HG03442 (cell line): ENCODE results near the gene RBMS2.
"Not testable (repeated sequence)": the region's sequence is repeated elsewhere in the genome, so short reads cannot be mapped to it uniquely, and the experiment has no call there.

Source experiments
- ATAC-seq: cut with Tn5 transposase; IDR thresholded peaks from one replicate; pipeline ENCODE4 v1.9.1; 2021; ENCODE audit warnings: mild to moderate bottlenecking, moderate library complexity; ENCODE audit not compliant: unreplicated experiment

RBMS2 gene

DNA sequence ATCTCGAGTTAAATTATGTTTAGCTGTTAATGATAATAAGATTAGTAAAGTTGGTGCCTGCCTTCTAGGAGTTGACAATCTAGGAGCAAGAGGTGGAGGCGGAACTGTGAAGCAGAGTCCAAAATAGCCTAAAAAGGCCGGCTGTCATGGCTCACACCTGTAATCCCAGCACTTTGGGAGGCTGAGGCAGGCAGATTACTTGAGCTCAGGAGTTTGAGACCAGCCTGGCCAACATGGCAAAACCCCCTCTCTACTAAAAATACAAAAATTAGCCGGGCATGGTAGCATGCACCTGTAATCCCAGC is 7.7 kb upstream of the RBMS2 start:
- ATAC-seq: not testable (repeated sequence)

DNA sequence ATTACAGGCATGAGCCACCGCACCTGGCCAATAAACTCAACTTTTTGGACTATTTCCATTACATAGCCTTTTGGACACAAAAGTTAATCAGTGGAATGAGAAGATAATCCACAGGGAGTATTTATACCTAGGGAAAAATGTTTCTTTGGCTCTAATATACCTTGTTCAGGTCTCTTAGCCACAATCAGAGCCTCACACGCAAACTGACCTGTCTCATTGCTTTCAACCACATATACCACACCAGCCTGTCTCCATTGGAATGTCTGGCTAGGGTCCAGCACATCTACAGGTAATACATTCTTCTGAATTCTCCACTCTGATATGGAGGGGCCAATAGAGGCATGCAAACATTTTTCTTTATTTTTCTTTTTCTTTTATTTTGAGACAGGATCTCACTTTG is 3.8 kb upstream of the RBMS2 start:
- no peak for ATAC-seq

DNA sequence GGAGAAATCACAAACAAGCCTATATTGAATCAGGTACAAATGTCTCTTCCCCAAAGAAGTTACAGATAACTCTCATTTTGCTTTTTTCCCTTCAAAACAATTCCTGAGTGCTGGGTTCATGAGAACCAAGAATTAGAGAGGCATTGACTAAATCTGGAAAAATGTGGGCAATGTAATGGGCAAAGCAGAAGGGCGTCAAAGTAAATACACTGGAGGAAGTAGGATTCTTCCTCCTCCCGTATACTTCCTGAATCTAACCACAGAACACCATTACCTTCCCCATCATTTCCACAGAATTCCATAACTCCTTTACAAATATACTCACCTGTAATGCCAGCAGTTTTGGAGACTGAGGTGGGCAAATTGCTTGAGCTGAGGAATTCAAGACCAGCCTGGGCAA is 3.0 kb upstream of the RBMS2 start:
- no peak for ATAC-seq

DNA sequence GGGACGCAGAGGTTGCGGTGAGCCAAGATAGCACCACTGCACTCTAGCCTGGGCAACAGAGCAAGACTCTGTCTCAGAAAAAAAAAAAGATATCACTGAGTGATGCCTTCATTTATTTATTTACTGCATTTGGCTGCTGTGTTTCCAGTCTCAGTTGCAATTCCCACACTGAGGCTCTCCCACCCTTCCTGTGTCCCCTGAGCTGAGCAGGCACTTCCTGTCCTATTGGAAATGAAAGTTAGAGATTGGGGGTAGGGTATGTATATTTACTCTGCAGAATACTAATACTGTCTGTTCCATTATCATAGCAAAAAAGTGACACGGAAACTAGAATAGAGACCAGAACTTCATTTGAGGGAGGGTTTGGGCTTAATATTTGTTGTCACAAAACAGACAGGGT is 1.6 kb upstream of the RBMS2 start:
- no peak for ATAC-seq

DNA sequence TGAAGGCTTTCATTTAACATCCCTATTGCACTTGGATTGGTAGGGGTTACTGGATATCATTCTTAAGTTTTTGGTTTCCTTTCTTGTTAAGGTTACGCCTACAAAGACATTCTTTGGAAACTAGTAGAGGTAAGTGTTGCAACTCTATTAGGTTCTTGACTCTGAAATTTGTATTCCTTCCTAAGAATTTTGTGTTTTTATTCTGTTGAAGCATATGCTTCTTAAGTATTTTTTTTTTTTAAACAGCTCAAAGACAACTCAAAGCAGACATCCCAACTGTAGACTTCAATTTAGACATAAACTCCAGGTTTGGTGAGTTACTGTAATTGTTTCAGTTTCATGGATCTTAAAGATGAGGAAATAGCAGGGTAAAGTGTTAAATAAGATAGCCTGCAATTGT is 1.1 kb upstream of the RBMS2 start:
- ATAC-seq: no peak

DNA sequence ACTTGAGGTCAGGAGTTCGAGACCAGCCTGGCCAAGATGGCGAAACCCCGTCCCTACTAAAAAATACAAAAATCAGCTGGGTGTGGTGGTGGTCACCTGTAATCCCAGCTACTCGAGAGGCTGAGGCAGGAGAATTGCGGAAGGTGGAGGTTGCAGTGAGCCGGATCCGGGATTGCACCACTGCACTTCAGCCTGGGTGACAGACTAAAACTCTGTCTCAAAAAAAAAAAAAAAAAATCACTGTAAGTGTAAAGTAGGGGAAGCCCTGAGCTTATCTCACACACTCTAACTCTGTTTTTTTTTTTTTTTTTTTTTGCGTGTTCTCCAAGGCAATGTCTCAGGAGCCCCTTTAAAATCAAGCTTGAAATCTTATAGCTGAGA is 421 bp upstream of the RBMS2 start:
- ATAC-seq: no peak

DNA sequence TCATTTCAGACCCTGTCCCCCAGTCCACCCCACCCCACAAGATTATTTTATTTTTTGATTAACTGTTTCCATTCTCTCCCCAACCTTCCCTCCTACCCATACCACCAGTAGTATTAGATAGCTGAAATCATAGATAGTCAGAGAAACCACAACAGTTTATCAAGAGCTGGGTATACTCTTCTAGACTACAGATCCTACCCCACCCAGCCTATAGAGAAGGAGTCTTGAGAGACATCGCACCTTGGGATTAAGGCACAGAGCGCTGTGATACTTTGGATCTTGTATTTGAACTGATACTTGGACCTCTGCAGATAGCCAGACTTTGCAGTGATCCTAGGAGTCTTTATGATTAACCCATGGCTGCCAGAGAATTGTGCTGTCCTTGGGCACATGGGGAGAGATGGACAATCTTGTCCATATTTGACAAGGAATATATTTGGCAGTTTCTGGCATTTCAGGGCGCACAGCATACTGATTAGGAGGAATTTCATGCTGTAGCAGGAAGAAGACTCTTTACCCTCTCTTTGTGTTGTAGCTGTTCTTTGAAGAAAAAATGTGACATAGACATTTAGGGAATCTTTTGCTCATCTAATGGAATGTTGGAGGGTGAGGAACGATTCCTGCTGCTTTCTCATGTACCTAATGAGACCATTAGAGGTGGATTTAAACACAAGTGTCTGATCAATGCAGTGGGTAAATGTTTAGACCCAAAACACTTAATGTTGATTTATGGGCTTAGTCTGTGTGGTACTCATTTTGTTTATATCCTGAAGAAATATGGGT is 982 bp downstream of the RBMS2 start:
- ATAC-seq: no peak

DNA sequence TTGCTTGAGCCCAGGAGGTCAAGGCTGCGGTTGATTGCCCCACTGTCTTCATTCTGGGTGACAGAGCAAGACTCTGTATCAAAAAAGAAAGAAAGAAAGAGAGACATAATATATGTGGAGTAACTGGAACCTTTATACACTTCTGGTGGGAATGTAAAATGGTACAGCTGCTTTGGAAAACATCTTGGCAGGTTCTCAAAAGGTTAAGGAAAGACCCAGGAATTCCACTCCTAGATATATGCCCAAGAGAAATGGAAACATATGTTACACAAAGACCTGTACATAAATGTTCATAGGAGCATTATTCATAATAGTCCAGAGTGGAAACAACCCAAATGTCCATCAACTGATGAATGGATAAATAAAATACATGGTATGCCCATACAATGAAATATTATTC is 7.2 kb downstream of the RBMS2 start:
- no peak for ATAC-seq

DNA sequence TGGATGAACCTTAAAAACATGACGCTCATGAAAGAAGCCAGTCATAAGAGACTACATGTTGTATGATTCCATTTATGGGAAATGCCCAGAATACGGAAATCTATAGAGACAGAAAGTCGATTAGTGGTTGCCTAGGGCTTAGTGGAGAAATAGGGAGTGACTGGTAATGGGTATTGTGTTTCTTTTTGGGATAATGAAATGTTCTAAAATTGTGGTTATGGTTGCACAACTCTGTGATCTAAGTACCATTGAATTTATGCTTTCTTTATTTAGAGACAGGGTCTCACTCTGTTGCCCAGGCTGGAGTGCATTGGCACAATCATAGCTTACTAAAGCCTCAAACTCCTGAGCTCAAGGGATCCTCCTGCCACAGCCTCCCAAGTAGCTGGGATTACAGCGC is 8.0 kb downstream of the RBMS2 start:
- no peak for ATAC-seq

DNA sequence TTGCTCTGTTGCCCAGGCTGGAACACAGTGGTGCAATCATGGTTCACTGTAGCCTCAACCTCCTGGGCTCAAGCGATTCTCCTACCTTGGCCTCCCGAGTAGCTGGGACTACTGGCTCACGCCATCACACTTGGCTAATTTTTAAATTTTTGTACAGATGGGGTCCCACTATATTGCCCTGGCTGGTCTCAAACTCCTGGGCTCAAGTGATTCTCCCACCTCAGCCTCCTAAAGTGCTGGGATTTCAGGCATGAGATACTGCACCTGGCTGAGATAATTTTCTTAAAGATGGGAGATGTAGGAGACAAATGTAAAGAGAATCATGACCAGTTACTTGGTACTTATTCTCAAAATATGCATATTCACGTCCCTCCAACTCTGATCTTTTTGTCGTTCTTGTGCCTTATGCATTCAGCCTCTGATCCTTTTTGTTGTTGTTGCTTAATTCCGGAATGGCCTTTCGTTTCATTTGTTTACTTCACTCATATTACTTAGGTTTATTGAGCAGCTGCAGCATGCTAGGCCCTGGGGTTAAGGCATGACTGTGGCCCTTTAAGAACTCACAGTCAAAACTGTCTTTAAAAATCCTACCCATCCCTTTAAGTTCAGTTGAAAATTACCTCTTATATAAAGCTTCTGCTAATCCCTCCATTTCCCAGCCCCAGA is 8.9 kb downstream of the RBMS2 start:
- ATAC-seq: no peak

DNA sequence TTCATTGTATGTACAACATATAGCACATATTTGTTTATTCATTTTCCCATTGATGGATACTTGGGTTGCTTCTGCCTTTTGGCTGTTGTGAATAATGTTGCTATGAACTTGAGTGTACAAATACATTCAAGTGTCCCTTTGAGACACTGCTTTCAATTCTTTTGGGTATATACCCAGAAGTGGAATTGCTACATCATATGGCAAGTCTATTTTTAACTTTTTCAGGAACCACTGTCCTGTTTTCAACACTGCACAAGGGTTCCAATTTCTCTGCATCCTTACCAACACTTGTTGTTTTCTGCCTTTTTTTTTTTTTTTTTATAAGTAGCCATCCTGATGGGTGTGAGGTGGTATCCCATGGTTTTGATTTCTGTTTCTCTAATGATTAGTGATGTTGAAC is 15.9 kb downstream of the RBMS2 start:
- ATAC-seq: no peak

DNA sequence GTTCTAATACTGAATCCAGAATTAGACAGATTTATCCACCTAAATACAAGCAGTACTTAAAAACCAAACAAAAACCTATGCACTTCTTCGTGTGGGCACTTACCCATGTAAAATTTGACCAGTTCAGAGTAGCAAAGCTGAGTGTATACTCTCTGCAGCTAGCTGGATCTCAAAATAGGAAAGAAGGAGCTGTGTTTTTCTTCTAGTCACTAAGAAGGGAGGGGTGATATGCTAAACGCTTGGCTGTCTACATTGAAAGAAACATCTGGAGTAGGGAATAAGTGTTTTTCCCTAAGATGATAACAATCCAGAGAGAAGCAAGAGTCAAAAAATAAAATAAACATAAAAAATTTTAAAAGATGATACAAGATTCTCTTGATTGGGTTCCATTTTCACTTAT is 20.0 kb downstream of the RBMS2 start:
- no peak for ATAC-seq

DNA sequence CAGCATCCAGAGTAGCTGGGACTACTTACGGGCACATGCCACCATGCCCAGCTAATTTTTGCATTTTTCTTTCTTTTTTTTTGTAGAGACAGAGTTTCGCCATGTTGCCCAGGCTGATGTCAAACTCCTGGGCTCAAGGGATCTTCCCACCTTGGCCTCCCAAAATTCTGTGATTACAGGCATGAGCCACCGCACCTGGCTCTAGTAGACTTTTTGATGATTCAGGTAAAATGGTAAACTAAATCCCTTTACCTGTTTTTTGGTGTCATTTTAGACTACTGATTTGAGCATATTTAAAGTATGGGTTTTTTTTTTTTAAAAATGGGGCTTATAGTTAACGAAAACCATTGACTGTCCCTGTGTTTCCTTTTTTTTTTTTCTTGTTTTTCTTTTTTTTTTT is 20.5 kb downstream of the RBMS2 start:
- no peak for ATAC-seq

DNA sequence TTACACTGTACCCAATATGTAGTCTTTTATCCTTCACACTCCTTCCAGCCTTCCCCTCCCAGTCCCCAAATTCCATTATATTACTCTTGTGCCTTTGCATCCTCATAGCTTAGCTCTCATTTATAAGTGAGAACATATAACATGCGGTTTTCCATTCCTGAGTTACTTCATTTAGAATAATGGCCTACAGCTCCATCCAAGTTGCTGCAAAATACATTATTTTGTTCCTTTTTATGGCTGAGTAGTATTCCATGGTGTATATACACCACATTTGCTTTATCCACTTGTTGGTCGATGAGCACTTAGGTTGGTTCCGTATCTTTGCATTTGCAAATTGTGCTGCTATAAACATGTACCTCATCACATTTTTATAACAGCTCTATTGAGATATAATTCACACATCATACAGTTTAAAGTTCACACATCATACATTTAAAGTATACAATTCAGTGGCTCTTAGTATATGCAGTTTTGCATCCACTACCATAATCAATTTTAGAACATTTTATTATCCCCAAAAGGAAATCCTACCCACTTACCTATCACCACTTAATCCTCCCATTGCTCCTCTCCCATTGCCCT is 23.5 kb downstream of the RBMS2 start:
- no peak for ATAC-seq

DNA sequence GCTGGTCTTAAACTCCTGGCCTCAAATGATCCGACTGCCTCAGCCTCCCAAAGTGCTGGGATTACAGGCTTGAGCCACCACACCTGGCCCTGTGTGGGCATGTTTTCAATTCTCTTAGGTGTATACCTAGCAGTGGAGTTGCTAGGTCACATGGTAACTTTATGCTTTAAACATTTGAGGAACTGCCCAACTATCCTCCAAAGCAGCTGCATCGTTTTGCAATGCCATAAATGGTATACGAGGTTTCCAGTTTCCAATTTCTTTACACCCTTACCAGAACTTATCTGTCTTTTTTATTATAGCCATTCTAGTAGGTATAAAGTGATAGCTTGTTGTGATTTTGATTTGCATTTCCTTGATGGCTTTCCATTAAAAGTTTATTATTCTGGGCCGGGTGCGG is 25.1 kb downstream of the RBMS2 start:
- ATAC-seq: no peak

DNA sequence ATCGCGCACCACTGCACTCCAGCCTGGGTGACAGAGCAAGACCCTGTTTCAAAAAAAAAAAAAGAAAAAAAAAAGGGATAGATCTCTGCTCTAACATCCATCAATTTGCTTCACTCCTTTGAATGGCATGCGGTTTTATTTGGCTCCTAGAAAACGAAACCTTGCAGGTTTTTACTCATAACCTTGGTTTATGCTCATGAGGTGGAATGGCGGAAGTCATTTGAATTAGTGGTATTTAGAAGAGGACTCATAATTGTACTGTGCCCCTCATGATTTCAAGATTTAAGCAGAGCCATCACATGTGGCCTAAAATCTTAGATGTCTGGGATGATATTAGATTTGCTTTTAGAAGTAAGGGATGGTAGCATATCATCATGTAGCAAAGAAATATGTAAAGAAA is 29.4 kb downstream of the RBMS2 start:
- ATAC-seq: no peak

DNA sequence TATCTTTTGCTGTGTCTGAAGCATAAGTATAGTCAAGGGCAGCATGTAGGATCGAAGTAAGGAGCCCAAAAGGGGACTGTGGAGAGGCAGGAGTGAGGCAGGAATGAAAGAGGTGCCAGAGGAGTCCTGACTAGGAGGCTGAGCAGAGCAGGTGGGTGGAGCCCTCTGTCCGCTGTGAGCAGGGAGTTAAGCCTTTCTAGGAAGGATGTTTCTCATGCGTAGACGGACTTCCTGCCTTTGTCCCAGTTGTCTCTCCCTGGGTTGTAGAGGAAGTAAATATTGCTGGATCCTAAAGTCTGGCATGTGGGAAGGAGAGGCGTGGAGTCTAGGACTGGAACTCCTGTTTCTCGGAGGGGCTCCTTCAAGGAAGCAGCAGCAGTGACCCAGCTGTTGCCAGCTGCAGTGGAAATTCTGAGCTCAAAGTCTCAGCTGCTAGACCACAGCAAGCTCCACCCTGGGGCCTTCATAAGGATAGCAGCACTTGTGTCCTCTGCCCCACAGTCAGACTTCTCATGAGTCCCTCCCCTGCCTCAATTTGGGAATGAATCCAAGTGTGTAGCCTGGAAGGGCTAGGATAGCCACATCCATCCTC is 44.0 kb downstream of the RBMS2 start:
- no peak for ATAC-seq

DNA sequence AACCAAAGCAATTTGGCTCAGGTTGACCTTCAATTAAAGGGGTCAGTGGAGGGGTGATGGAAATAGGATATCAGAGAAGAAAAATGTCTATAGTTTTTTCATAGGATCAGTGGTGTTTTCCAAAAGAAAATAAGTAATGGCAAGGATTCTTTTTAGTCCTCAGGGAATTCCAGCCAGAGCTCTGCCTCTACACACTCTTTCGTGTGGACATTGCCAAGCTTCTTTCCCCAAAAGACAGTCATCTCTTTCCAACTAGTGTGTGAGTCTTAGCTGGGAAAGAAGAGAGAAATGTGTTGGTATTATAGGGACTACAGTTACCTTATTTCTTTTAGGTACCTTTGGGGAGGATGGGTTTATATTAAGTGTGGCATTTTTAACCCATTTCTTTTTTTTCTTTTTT is 46.5 kb downstream of the RBMS2 start:
- no peak for ATAC-seq

DNA sequence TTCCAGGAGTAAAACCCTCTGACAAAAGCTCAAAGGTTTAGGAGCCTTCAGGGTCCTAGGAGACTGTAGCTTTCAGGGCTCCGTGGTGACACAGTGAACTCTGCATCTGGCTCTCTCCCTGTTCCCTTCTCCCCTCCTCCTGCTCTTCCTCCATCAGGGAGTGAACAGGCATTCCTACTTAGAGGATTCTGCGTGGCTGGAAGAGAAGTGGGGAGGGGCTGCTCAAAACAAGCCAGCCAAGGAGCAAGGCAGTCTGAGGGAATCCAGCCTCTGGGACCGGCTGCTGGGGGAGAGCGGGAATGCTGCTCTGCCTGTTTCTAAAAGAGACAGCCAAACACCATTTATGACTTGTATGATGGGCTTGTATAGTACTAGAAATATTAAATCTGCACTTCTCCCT is 49.5 kb downstream of the RBMS2 start:
- no peak for ATAC-seq

DNA sequence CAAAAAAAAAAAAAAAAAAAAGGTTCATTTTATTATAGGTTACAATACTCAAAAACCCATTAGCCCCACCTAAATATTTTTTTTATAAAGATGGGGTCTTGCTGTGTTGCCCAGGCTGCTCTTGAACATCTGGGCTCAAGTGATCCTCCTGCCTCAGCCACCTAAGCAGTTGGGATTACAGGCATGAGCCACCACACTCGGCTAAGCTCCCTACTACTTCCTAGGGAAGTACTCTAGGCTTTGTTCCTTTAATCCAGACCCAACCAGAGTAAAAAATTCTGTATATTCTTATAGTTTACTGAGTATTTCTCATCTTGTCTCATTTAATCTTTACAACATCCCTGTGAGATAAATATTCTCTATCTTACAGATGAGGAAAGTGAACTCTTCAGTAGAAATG is 50.7 kb downstream of the RBMS2 start:
- no peak for ATAC-seq

DNA sequence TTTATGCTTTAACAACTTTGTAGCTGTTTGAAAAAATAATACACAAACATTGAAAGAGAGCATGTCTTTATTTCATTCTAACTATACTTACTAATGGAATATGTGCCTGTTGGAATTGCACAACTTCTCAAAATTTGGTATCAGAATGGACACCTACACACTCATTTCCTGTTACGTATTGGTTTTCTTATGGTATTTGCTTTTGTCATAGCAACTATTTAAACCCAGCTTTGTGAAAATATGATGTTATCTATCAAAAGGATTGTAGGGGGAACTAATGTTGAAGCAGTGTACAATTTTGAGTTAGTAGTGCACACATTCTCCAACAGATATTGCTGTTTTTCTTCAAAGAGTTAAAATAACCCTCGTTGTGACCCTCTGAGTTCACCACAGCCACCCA is 52.6 kb downstream of the RBMS2 start:
- no peak for ATAC-seq

DNA sequence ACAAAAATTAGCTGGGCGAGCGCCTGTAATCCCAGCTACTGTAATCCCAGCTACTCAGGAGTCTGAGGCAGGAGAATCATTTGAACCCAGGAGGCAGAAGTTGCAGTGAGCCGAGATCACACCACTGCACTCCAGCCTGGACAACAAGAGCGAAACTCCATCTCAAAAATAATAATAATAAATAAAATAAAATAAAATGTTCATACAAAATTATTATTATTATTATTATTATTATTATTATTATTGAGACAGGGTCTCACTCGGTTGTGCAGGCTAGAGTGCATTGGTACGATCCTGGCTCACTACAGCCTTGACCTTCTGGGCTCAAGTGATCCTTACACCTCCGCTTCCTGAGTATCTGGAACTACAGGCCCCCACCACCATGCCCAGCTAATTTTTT is 55.6 kb downstream of the RBMS2 start:
- not testable (repeated sequence) for ATAC-seq
